ENCODE measurements around the gene SEMA3C.

Gene SEMA3C

GRCh38 chr7:80847027-80847426 is 71.8 kb downstream of the SEMA3C start:
- DNase-seq: no peak

- DNase-seq: no peak
These were observed 73.9 kb downstream of the SEMA3C start for GRCh38 chr7:80844916-80845315.

GRCh38 chr7:80843018-80843677 is 75.7 kb downstream of the SEMA3C start:
- DNase-seq: no peak

GRCh38 chr7:80842022-80842790 is 76.6 kb downstream of the SEMA3C start:
- no peak for DNase-seq

GRCh38 chr7:80841423-80841955 is 77.4 kb downstream of the SEMA3C start:
- DNase-seq: no peak

- DNase-seq: no peak
These were observed 78.2 kb downstream of the SEMA3C start for GRCh38 chr7:80840681-80841080.

- DNase-seq: no peak
These were observed 79.0 kb downstream of the SEMA3C start for GRCh38 chr7:80839855-80840254.

GRCh38 chr7:80838643-80839042 is 80.2 kb downstream of the SEMA3C start:
- DNase-seq: no peak

GRCh38 chr7:80837345-80837744 is 81.5 kb downstream of the SEMA3C start:
- no peak for DNase-seq

GRCh38 chr7:80835251-80835650 is 83.6 kb downstream of the SEMA3C start:
- DNase-seq: no peak

- no peak for DNase-seq
These were observed 85.3 kb downstream of the SEMA3C start for GRCh38 chr7:80833289-80834268.

GRCh38 chr7:80832006-80832405 is 86.8 kb downstream of the SEMA3C start:
- no peak for DNase-seq

- no peak for DNase-seq
These were observed 88.1 kb downstream of the SEMA3C start for GRCh38 chr7:80830584-80831285.

- no peak for DNase-seq
These were observed 88.8 kb downstream of the SEMA3C start for GRCh38 chr7:80830010-80830409.

GRCh38 chr7:80829527-80829926 is 89.3 kb downstream of the SEMA3C start:
- no peak for DNase-seq

- DNase-seq: no peak
These were observed 91.6 kb downstream of the SEMA3C start for GRCh38 chr7:80827239-80827633.

GRCh38 chr7:80826520-80827238 is 92.2 kb downstream of the SEMA3C start:
- no peak for DNase-seq

GRCh38 chr7:80825499-80825898 is 93.4 kb downstream of the SEMA3C start:
- no peak for DNase-seq

GRCh38 chr7:80824253-80824652 is 94.6 kb downstream of the SEMA3C start:
- no peak for DNase-seq

GRCh38 chr7:80823057-80823456 is 95.8 kb downstream of the SEMA3C start:
- DNase-seq: no peak

GRCh38 chr7:80821771-80822319 is 97.0 kb downstream of the SEMA3C start:
- no peak for DNase-seq

All from stimulated activated CD4-positive, alpha-beta T cell treated with anti-CD3 and anti-CD28 coated beads, Interleukin-12 subunit alpha, Interleukin-12 subunit beta, amount 100 ng/mL, for 4 hours (primary cell).